WI38 (cell line): ENCODE data around the gene COX6A2.

Experiments
- H3K4me3 ChIP-seq: 2 replicates; pipeline ENCODE4 v1.5.1; 2011; ENCODE audit warnings: low read depth, mild to moderate bottlenecking, control low read depth, low read length
- TF ChIP-seq, protein P1 (sequence below): IDR thresholded peaks from 2 replicates; pipeline ENCODE4 v1.5.1; 2012; ENCODE audit warnings: low read depth, mild to moderate bottlenecking, control low read depth, low read length

Gene COX6A2

DNA sequence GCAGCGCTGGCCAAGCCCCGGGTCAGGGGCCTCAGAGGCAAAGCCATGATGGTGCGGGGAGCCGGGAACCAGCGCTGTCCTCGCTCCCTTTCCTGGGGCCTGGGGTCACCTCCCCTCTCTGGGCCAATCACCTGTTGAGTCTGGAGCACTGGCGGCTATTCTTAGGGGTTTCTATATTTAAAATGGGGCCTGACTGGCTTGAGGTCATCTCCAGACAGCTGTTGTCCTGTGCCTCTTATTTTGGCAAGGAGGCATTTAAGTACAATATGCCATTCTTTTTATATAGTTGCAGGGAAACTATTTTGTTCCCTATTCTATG, at the start of gene COX6A2:
COX6A2 (minus strand) TSS at position 82 of the 319 bp plus-strand sequence; CDS start at position 47, 35 bp downstream.
- TF ChIP-seq, protein P1, sequence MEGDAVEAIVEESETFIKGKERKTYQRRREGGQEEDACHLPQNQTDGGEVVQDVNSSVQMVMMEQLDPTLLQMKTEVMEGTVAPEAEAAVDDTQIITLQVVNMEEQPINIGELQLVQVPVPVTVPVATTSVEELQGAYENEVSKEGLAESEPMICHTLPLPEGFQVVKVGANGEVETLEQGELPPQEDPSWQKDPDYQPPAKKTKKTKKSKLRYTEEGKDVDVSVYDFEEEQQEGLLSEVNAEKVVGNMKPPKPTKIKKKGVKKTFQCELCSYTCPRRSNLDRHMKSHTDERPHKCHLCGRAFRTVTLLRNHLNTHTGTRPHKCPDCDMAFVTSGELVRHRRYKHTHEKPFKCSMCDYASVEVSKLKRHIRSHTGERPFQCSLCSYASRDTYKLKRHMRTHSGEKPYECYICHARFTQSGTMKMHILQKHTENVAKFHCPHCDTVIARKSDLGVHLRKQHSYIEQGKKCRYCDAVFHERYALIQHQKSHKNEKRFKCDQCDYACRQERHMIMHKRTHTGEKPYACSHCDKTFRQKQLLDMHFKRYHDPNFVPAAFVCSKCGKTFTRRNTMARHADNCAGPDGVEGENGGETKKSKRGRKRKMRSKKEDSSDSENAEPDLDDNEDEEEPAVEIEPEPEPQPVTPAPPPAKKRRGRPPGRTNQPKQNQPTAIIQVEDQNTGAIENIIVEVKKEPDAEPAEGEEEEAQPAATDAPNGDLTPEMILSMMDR = no peak
- no peak within 1 kb of the TSS for H3K4me3 ChIP-seq

DNA sequence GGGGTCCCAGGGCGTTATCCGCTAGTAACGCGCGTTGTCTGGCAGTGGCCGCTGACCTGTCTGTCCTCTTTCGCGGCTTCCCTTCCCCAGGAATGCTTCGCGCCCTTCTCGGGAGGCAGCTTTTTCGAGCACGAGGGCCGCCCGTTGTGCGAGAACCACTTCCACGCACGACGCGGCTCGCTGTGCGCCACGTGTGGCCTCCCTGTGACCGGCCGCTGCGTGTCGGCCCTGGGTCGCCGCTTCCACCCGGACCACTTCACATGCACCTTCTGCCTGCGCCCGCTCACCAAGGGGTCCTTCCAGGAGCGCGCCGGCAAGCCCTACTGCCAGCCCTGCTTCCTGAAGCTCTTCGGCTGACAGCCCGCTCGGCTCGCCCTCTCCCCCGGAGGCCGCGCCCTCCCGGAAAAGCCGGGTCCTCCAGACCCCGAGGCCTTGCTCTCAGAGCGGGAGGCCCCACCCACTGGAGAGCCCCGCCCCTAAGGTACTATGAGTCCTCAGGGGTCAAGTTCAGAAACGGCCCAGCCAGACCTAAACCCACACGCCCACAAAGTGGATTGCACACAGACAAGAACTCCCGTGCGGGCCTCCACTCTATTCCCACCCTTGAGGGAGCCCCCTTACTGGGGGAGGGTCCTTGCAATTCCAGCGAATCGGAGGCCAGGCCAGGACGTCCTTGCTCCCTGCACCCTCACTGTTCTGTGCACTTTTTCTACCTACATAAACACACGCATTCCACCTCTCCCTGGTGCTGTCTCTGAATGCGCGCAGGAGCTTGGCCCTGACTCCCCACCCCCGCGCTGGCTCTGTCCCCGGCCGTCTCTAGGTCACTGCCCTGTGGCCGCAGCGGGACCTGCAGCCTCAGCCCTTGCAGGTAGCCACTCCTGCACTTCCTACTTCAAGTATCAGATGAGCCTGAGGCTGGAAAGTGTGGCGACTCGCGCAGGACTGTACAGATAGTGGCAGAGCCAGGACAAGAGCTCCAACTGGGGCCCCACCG, 49.4 kb upstream of the COX6A2 start:
- no peak overlapping the region for H3K4me3 ChIP-seq
- TF ChIP-seq, protein P1 = no peak

DNA sequence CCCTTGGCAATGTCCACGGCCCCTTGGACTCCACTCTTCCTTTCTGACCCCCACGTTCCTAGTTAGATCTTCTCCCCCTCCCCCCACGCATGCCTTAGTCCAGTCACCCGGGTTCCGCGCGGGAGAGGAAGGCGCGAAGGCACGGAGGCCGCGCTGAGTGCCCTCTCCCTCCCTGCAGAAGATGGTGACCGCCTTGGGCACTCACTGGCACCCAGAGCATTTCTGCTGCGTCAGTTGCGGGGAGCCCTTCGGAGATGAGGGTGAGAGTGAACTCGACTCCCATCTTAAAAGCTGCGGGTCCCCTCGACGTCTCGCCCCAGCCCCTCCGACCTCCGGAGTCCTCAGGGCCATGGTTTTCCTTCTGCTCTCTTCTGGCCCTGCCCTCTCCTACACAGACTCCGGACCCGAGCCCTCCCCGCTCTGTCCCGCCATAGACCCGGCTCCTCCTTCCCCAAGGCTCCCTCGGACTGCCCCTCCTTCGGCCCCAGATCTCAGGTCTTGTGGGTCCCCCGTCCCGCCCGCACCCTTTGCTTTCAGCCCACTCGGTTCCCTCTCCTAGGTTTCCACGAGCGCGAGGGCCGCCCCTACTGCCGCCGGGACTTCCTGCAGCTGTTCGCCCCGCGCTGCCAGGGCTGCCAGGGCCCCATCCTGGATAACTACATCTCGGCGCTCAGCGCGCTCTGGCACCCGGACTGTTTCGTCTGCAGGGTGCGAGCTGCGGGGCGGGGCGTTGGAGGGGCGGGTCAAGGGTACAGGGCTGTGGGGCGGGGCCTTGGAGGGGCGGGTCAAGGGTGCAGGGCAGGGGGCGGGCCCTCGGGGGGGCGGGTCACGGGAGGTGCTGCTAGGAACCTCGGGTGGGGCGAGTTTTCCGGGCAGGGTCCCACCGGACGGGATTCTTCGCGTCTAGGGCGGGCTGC, 48.4 kb upstream of the COX6A2 start:
- TF ChIP-seq, protein P1 = no peak
- no peak overlapping the region for H3K4me3 ChIP-seq

DNA sequence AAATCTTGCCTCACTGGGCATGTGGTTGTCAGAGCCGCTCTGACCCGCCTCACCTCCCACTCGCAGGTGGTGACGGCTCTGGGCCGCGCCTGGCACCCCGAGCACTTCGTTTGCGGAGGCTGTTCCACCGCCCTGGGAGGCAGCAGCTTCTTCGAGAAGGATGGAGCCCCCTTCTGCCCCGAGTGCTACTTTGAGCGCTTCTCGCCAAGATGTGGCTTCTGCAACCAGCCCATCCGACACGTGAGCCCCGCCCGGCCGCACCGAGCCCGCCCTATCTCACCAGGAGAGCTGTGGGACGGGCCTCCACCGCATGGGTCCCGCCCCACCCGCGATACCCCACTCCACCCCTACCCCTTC, 47.8 kb upstream of the COX6A2 start:
- H3K4me3 ChIP-seq = no peak overlapping the region
- TF ChIP-seq, protein P1 = no peak

DNA sequence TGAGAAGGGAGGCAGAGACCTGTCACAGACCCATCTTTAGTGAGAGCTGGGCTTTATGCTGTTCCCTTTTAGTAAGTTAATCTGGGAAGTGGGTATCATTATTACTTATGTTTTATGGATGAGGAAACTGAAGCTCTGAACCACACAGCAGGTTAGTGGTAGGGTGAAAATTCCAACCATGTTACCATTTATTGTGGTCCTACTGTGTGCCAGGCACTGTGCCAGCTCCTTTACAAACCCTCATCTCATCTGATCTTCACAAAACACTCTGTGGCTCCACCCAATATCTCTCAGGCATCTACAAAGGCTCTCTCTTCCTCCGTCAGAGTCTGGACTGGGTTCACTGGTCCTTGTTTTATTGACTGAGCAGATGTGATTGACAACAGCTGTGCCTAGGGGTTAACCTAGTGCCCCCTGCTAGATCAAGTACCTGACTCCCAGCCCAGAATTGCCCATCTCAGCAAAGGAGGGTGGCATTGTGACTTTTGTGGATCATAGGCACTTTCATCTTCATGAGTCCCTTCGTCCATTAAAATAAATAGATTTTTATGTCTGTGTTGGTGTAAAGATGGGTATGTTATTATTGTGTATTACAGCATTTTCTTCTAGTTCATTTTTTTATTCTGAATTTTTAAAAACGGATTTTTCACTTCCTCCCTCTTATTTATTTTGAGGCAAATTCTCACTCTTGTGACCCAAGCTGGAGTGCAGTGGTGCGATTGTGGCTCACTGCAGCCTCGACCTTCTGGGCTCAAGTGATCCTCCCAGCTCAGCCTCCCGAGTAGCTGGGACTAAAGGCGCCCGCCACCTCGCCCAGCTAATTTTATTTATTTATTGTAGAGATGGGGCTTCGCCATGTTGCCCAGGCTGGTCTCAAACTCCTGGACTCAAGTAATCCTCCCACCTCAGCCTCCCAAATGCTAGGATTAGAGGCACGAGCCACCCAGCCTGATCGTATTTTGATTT, 46.9 kb upstream of the COX6A2 start:
- TF ChIP-seq, protein P1 = no peak
- no peak overlapping the region for H3K4me3 ChIP-seq

DNA sequence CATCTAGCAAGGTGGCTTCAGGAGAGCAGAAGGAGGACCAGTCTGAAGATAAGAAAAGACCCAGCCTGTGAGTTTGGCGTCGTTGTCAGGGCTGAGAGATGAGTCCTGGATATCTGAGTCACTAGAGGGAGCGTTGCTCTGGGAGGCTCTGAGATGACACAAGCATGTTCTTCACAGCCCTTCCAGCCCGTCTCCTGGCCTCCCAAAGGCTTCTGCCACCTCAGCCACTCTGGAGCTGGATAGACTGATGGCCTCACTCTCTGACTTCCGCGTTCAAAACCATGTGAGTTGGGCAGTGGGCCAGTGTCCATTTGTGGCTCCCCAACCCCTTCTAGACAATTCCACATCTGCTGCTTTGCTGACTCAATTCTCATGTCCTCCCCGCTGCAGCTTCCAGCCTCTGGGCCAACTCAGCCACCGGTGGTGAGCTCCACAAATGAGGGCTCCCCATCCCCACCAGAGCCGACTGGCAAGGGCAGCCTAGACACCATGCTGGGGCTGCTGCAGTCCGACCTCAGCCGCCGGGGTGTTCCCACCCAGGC, 46.1 kb upstream of the COX6A2 start:
- H3K4me3 ChIP-seq = no peak overlapping the region
- TF ChIP-seq, protein P1 = no peak
